DOHH2 (cell line): ENCODE measurements around the gene TNFRSF4.

Source experiments
- H3F3A ChIP-seq: fragments of 200-600 bp; sonication (generic), shearing (Covaris generic); 2 replicates; pipeline ENCODE4 v1.6.0; 2016; ENCODE audit warnings: antibody characterized with exemption, mild to moderate bottlenecking; ENCODE audit not compliant: control insufficient read depth, insufficient read depth
- H3K27ac ChIP-seq: fragments of 200-600 bp; sonication (generic); 2 replicates; pipeline ENCODE4 v1.5.1; 2014; ENCODE audit warnings: low read depth, mild to moderate bottlenecking, low read length, moderate library complexity
- H3K27me3 ChIP-seq: fragments of 200-600 bp; sonication (generic); 2 replicates; pipeline ENCODE4 v1.6.1; 2014; ENCODE audit warnings: mild to moderate bottlenecking, low read length, mixed read lengths; ENCODE audit not compliant: control insufficient read depth
- H3K36me3 ChIP-seq: fragments of 200-600 bp; sonication (generic); 2 replicates; pipeline ENCODE4 v1.6.1; 2014; ENCODE audit warnings: mild to moderate bottlenecking, low read length, moderate library complexity, mixed read lengths; ENCODE audit not compliant: control insufficient read depth
- H3K4me1 ChIP-seq: fragments of 200-600 bp; sonication (generic); 2 replicates; pipeline ENCODE4 v1.6.1; 2014; ENCODE audit warnings: mild to moderate bottlenecking, low read length, mixed read lengths; ENCODE audit not compliant: control insufficient read depth
- H3K4me2 ChIP-seq: fragments of 200-600 bp; sonication (generic); 2 replicates; pipeline ENCODE4 v1.6.0; 2014; ENCODE audit warnings: mild to moderate bottlenecking, low read length, moderate library complexity
- H3K4me3 ChIP-seq: fragments of 200-600 bp; sonication (generic); 2 replicates; pipeline ENCODE4 v1.5.1; 2014; ENCODE audit warnings: mild to moderate bottlenecking, low read length, mixed read lengths
- H3K79me2 ChIP-seq: fragments of 200-600 bp; sonication (generic); 2 replicates; pipeline ENCODE4 v1.6.1; 2014; ENCODE audit warnings: mild to moderate bottlenecking, low read length, mixed read lengths; ENCODE audit not compliant: control insufficient read depth
- H3K9me2 ChIP-seq: fragments of 200-600 bp; sonication (generic); replicated peaks from 2 replicates; pipeline ENCODE4 v1.6.1; 2014; ENCODE audit warnings: mild to moderate bottlenecking, low read length, mixed read lengths; ENCODE audit not compliant: control insufficient read depth
- H3K9me3 ChIP-seq: fragments of 200-600 bp; sonication (generic); 2 replicates; pipeline ENCODE4 v1.6.1; 2014; ENCODE audit warnings: antibody characterized with exemption, low read length, mixed read lengths; ENCODE audit not compliant: control insufficient read depth, insufficient read depth
- H4K20me1 ChIP-seq: fragments of 200-600 bp; sonication (generic); 2 replicates; pipeline ENCODE4 v1.6.0; 2014; ENCODE audit warnings: low read depth, mild to moderate bottlenecking, antibody characterized with exemption, low read length, moderate library complexity; ENCODE audit not compliant: control insufficient read depth, insufficient read depth
- CTCF ChIP-seq: fragments of 200-600 bp; sonication (generic); IDR thresholded peaks from one replicate; pipeline ENCODE4 v1.5.1; 2014; ENCODE audit warnings: antibody characterized with exemption, mild to moderate bottlenecking, low read depth, low read length; ENCODE audit not compliant: poor library complexity, severe bottlenecking
- EZH2phosphoT487 ChIP-seq: fragments of 200-600 bp; sonication (generic); IDR thresholded peaks from 2 replicates; pipeline ENCODE4 v1.6.1; 2017; ENCODE audit warnings: borderline replicate concordance, mild to moderate bottlenecking, antibody characterized with exemption, low read length, moderate library complexity, mixed read lengths

The TNFRSF4 gene

GRCh38 chr1:1260843-1261560 lies 47.0 kb upstream of the TNFRSF4 start:
- TF ChIP-seq EZH2phosphoT487, result no peak
- no peak for TF ChIP-seq CTCF
- Histone ChIP-seq H3F3A (0 out of 2 replicates have a peak, but pooled peaks cover 3% of the 10 kb centered on the region), H3K9me2 (no peaks in the 10 kb centered on the region), H3K4me3 (peak overlapping the region; percentile 23; the same call in 1 of the 2 replicates), H3K27me3 (no peaks in the 10 kb centered on the region), H3K27ac (peak overlapping the region; percentile 51), H3K9me3 (no peaks in the 10 kb centered on the region), H3K4me2 (peak overlapping the region; percentile 49), H4K20me1 (no peaks in the 10 kb centered on the region), H3K4me1 (peaks cover 19% of the 10 kb centered on the region), H3K36me3 (peaks cover 70% of the 10 kb centered on the region), H3K79me2 (peaks cover 40% of the 10 kb centered on the region)

- peaks cover 36% of the 10 kb centered on the region for H3K79me2 ChIP-seq
- no peaks in the 10 kb centered on the region for H3K27me3 ChIP-seq
- H3K9me3 ChIP-seq, result no peaks in the 10 kb centered on the region
- H3K4me1 ChIP-seq, result peaks cover 19% of the 10 kb centered on the region
- peak overlapping the region; percentile 51 for H3K27ac ChIP-seq
- 0 out of 2 replicates have a peak, but pooled peaks cover 3% of the 10 kb centered on the region for H3F3A ChIP-seq
- H3K9me2 ChIP-seq, result no peaks in the 10 kb centered on the region
- no peaks in the 10 kb centered on the region for H4K20me1 ChIP-seq
- H3K4me3 ChIP-seq, result peak overlapping the region; percentile 23; the same call in 1 of the 2 replicates
- H3K36me3 ChIP-seq, result peaks cover 71% of the 10 kb centered on the region
- peak overlapping the region; percentile 49 for H3K4me2 ChIP-seq
- TF ChIP-seq CTCF (no peak), EZH2phosphoT487 (no peak)
Observed at GRCh38 chr1:1259951-1260600, 46.1 kb upstream of the TNFRSF4 start.

GRCh38 chr1:1259540-1259939 lies 45.6 kb upstream of the TNFRSF4 start:
- peaks cover 19% of the 10 kb centered on the region for H3K4me1 ChIP-seq
- TF ChIP-seq CTCF, result no peak
- no peak for TF ChIP-seq EZH2phosphoT487
- no peaks in the 10 kb centered on the region for H3K9me2 ChIP-seq
- H3K27me3 ChIP-seq, result no peaks in the 10 kb centered on the region
- H3K79me2 ChIP-seq, result peaks cover 32% of the 10 kb centered on the region
- peaks cover 71% of the 10 kb centered on the region for H3K36me3 ChIP-seq
- H4K20me1 ChIP-seq, result no peaks in the 10 kb centered on the region
- H3F3A ChIP-seq, result 0 out of 2 replicates have a peak, but pooled peaks cover 3% of the 10 kb centered on the region
- peak overlapping the region; percentile 51 for H3K27ac ChIP-seq
- H3K4me3 ChIP-seq, result no peak overlapping the region
- H3K9me3 ChIP-seq, result no peaks in the 10 kb centered on the region
- peak overlapping the region; percentile 49; the same call in 1 of the 2 replicates for H3K4me2 ChIP-seq
